ENCODE measurements around the gene PADI3. TPM values are rescaled to one million over a fixed set of nuclear protein-coding genes. Genes with fewer than 3 reads are reported as not detected.

The PADI3 gene
- total RNA-seq, 4 donors from 2014 or later = 2.4 to 11.2 (median 2.7) TPM; not detected in 1

DNA sequence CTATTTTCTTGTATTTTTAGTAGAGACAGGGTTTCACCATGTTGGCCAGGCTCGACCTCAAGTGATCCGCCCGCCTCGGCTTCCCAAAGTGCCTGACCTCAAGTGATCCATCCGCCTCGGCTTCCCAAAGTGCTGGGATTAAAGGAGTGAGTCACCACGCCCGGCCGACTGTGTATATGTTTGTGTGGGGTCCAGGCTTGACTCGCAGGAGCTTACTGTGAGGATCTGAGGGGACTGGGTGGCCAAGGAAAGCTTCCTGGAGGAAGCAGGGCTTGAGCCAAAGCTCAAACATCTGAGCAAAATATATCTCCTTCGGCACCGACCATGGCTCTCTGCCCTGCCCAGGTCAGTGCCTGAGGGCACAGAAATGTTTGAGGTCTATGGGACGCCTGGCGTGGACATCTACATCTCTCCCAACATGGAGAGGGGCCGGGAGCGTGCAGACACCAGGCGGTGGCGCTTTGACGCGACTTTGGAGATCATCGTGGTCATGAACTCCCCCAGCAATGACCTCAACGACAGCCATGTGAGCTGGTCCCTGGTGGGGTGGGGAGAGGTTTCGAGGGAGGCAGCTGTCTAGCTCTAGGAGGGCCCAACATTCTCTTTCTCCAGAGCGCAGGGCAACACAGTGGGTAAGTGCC is 10.5 kb downstream of the PADI3 start:
- Histone ChIP-seq H3K27me3 (peaks cover 5% of the 10 kb centered on the region), H3K36me3 (no peaks in the 10 kb centered on the region), H3K4me3 (no peak overlapping the region), H3K9me3 (no peaks in the 10 kb centered on the region), H3K27ac (no peak overlapping the region), H3K4me1 (peaks cover 12% of the 10 kb centered on the region)
- TF ChIP-seq EP300 (IDR thresholded peaks at IDR 0.05) (no peak), POLR2A (IDR thresholded peaks at IDR 0.05) (no peak), POLR2AphosphoS5 (IDR thresholded peaks at IDR 0.05) (no peak)
- TF ChIP-seq, protein P1, sequence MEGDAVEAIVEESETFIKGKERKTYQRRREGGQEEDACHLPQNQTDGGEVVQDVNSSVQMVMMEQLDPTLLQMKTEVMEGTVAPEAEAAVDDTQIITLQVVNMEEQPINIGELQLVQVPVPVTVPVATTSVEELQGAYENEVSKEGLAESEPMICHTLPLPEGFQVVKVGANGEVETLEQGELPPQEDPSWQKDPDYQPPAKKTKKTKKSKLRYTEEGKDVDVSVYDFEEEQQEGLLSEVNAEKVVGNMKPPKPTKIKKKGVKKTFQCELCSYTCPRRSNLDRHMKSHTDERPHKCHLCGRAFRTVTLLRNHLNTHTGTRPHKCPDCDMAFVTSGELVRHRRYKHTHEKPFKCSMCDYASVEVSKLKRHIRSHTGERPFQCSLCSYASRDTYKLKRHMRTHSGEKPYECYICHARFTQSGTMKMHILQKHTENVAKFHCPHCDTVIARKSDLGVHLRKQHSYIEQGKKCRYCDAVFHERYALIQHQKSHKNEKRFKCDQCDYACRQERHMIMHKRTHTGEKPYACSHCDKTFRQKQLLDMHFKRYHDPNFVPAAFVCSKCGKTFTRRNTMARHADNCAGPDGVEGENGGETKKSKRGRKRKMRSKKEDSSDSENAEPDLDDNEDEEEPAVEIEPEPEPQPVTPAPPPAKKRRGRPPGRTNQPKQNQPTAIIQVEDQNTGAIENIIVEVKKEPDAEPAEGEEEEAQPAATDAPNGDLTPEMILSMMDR (IDR thresholded peaks at IDR 0.05) = no peak
- DNase-seq (ENCODE audit: low spot score in 2 of 2) = no peak
- WGBS = 20% methylated on average over 1 of the region's 24 CpGs

DNA sequence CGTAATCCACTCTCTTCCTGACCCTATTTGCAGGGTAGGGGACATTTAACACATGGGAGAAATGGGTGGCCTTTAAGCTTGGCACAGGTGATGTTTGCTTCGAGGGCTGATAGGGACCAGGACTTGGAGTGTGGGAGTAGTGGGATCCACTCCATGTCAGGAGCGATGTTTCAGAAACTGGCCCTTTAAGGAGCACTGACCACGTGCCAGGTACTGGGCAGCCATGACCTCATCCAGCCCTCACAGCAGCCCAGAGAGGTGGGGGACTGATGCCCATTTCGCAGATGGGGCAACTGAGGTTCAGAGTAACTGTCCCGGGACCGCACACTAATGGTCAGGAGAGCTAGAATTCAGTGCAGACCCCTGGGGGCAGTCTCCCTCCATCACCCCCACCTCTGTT is 11.4 kb downstream of the PADI3 start:
- Histone ChIP-seq H3K4me3 (no peak overlapping the region), H3K27me3 (peaks cover 5% of the 10 kb centered on the region), H3K27ac (no peak overlapping the region), H3K4me1 (peaks cover 12% of the 10 kb centered on the region), H3K9me3 (no peaks in the 10 kb centered on the region), H3K36me3 (no peaks in the 10 kb centered on the region)
- TF ChIP-seq POLR2AphosphoS5 (IDR thresholded peaks at IDR 0.05) (no peak), EP300 (IDR thresholded peaks at IDR 0.05) (no peak), POLR2A (IDR thresholded peaks at IDR 0.05) (no peak)
- TF ChIP-seq, protein P1 (IDR thresholded peaks at IDR 0.05) = no peak
- no peak for DNase-seq (ENCODE audit: low spot score in 2 of 2)
- WGBS = 89% methylated on average over 5 of the region's 7 CpGs

DNA sequence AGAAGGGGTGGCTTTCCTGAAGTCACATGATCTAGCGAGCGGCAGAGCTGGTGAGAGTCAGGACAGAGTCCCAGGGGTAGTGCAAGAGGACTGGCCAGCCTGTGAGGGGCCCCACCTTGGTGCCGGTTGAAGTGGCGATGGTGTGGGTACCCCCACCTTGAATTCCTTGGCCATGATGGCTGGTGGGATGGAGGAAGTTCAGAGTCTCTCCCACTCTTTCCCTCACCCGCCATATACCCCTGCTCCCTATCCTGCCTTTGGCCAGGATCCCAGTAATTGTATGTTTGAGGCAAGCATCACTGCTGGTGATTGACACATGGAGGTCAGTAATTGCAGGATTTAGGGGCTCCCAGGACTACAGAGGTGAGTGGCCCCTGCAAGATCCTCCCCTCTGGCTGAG is 11.8 kb downstream of the PADI3 start:
- Histone ChIP-seq H3K9me3 (no peaks in the 10 kb centered on the region), H3K36me3 (no peaks in the 10 kb centered on the region), H3K27ac (no peak overlapping the region), H3K4me1 (peaks cover 12% of the 10 kb centered on the region), H3K27me3 (peaks cover 5% of the 10 kb centered on the region), H3K4me3 (no peak overlapping the region)
- 83% methylated on average over 5 of the region's 5 CpGs for WGBS
- DNase-seq (ENCODE audit: low spot score in 2 of 2) = no peak
- TF ChIP-seq POLR2A (IDR thresholded peaks at IDR 0.05) (no peak), EP300 (IDR thresholded peaks at IDR 0.05) (no peak), POLR2AphosphoS5 (IDR thresholded peaks at IDR 0.05) (no peak)
- TF ChIP-seq, protein P1 (IDR thresholded peaks at IDR 0.05) = no peak

DNA sequence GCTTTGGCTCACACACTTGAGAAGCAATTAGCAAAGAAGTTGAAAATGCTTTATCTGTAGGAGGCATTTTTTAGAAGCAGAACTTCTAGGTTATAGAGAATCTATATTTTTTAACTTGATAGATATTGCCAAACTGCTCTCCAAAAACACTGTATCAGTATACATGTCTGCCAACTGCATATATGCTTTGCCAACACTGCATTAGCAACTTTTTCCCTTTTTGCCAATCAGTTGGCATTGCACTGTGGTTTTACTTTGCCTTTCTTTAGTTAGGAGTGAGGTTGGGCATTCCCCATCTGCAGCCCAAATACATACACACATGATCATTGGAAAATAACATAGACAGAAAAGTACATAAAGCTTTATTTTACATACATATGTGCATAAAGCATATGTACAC is 15.0 kb downstream of the PADI3 start:
- H3K27me3 ChIP-seq = peaks cover 5% of the 10 kb centered on the region

DNA sequence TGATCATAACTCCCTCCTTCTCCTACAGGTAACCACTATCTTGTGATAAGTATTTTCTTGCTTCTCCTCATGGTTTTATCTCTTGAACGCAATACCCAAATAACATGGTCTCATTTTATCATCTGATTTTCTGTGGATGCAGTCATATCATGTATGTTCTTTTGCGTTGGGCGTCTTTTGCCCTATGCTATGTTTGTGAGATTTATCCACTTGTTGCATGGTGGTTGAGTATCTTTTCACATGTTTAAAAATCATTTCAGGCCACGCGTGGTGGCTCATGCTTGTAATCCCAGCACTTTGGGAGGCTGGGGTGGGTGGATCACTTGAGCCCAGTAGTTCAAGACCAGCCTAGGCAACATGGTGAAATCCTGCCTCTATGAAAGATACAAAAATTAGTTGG is 15.6 kb downstream of the PADI3 start:
- Histone ChIP-seq H3K4me1 (no peaks in the 10 kb centered on the region), H3K27ac (no peak overlapping the region), H3K9me3 (no peaks in the 10 kb centered on the region), H3K36me3 (no peaks in the 10 kb centered on the region), H3K4me3 (no peak overlapping the region), H3K27me3 (peaks cover 3% of the 10 kb centered on the region)
- TF ChIP-seq POLR2AphosphoS5 (IDR thresholded peaks at IDR 0.05) (no peak), POLR2A (IDR thresholded peaks at IDR 0.05) (no peak)
- 77% methylated on average over 5 of the region's 5 CpGs for whole genome bisulfite sequencing
- no peak for DNase-seq (ENCODE audit: low spot score in 2 of 2)

More for the DNA sequence above, 15.0 kb downstream of the PADI3 start:
- H3K9me3 ChIP-seq = no peaks in the 10 kb centered on the region
- H3K4me1 ChIP-seq = peaks cover 3% of the 10 kb centered on the region
- no peak for DNase-seq (ENCODE audit: low spot score in 2 of 2)
- TF ChIP-seq POLR2A (IDR thresholded peaks at IDR 0.05) (no peak), EP300 (IDR thresholded peaks at IDR 0.05) (no peak), POLR2AphosphoS5 (IDR thresholded peaks at IDR 0.05) (no peak)
- TF ChIP-seq, protein P1 (IDR thresholded peaks at IDR 0.05) = no peak
- H3K27ac ChIP-seq = no peak overlapping the region
- H3K4me3 ChIP-seq = no peak overlapping the region
- no peaks in the 10 kb centered on the region for H3K36me3 ChIP-seq

DNA sequence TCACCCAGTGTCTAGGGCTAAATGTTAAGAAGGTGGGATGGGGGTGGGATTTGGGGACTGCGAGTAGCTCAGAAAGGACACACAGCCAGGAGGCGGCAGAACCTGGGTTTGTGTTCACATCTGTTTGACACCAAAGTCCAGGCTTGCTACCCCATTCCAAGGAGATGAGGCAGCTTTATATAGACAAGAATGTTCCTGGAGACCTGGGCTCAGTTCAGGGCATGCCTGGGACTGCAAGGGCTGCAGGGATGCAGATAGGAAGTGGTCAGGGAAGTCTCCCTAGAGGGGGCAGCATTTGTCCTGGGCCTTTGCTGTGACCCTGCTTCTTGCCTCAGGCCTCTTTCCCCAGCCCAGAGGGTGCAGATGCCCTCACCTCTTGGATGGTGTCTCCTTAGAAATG is 16.3 kb downstream of the PADI3 start:
- no peak for TF ChIP-seq POLR2A (IDR thresholded peaks at IDR 0.05)
- TF ChIP-seq EP300 (IDR thresholded peaks at IDR 0.05) = no peak
- TF ChIP-seq POLR2AphosphoS5 (IDR thresholded peaks at IDR 0.05) = no peak
- TF ChIP-seq, protein P1 (IDR thresholded peaks at IDR 0.05) = no peak
- Histone ChIP-seq H3K27me3 (no peaks in the 10 kb centered on the region), H3K36me3 (no peaks in the 10 kb centered on the region), H3K4me1 (no peaks in the 10 kb centered on the region), H3K9me3 (no peaks in the 10 kb centered on the region), H3K27ac (no peak overlapping the region), H3K4me3 (no peak overlapping the region)
- no peak for DNase-seq (ENCODE audit: low spot score in 2 of 2)
- 65% methylated on average over 2 of the region's 2 CpGs for WGBS
